ENCODE results near the gene NOL4.
A peak's percentile ranks its signal among the peaks of the same experiment; 100 is the strongest.

The NOL4 gene

DNA sequence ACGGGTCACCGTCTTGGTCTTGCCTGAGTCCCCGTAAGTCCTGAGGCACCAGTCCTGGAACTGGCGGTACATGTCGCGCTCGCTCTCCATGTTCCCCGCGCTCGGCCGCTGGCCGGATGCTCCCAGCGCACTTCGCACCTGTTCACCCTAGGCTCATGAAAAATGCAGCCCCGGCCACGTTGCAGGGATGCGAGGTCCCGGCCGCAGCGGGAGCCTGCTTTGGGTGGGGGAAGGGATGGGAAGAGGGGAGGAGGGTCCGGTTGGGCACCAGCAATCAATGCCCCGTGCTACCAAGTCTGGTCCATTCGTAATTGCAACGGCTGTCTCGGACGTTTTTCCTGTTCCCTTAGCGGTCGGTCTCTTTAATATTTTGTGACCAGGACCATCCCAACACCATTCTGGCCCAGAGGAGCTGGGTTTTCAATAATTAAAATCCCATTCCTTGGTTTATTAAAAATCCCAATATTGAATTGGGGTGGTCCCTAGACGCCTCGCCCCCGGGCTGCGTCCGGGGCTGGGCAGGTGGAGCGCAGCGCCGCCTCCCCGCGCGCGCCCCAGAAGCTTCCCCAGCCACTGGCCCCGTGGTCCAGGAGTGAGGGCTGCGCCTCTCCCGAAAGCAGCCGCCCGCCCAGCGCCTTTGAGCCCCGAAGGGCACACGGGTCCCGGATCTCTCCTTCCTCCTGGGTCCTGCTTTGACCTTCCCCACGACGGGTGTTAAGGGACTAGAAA, 1.4 kb downstream of the NOL4 start:
- H2BK120ac ChIP-seq (ENCODE audit: low read depth, low read length): no peak overlapping the region
- no peak overlapping the region for H2BK15ac ChIP-seq (replicated peaks; ENCODE audit: low read depth)
- peak overlapping the region; percentile 54 for H3K56ac ChIP-seq (ENCODE audit: low read length)
- H3K79me2 ChIP-seq (ENCODE audit: control insufficient read depth, insufficient read depth, low read length): no peaks in the 10 kb centered on the region
- no peak overlapping the region for H3K23ac ChIP-seq (ENCODE audit: low read length)
- peak overlapping the region; percentile 39 for H3K4me3 ChIP-seq (ENCODE audit: low read length)
- H3K9ac ChIP-seq (ENCODE audit: low read length): peak overlapping the region; percentile 30
- H3K4me1 ChIP-seq (ENCODE audit: control insufficient read depth, low read depth, low read length): no peaks in the 10 kb centered on the region
- H3K4ac ChIP-seq (ENCODE audit: low read depth, low read length): no peak overlapping the region
- H2AK5ac ChIP-seq (ENCODE audit: low read length): no peak overlapping the region
- H3K27ac ChIP-seq (ENCODE audit: low read depth, low read length): no peak overlapping the region
- H4K5ac ChIP-seq (ENCODE audit: low read length): no peak overlapping the region
- H4K8ac ChIP-seq (ENCODE audit: low read depth, low read length): no peak overlapping the region
- WGBS (ENCODE audit: extremely low coverage, insufficient coverage, low lambda C conversion rate): no CpG with 5 or more reads among the region's 51 CpGs
- H3K36me3 ChIP-seq (ENCODE audit: control insufficient read depth, insufficient read depth, low read length): no peaks in the 10 kb centered on the region
- DNase-seq: peak; percentile 71
- no peaks in the 10 kb centered on the region for H3K79me1 ChIP-seq (ENCODE audit: low read length)
- H3K18ac ChIP-seq (ENCODE audit: low read length): no peak overlapping the region
- peak overlapping the region; percentile 99 for H3K4me2 ChIP-seq (ENCODE audit: low read length)
- no peak overlapping the region for H2BK5ac ChIP-seq (ENCODE audit: low read length)
- peaks cover 2% of the 10 kb centered on the region for H3K27me3 ChIP-seq (ENCODE audit: insufficient read depth, low read length, poor library complexity)

GRCh38 chr18:34222307-34223163, 2.2 kb downstream of the NOL4 start:
- DNase-seq: peak; percentile 82
- Histone ChIP-seq H3K4me2 (ENCODE audit: low read length) (peak overlapping the region; percentile 99), H3K23ac (ENCODE audit: low read length) (no peak overlapping the region), H3K79me2 (ENCODE audit: control insufficient read depth, insufficient read depth, low read length) (no peaks in the 10 kb centered on the region), H4K5ac (ENCODE audit: low read length) (no peak overlapping the region), H2BK5ac (ENCODE audit: low read length) (no peak overlapping the region), H3K4ac (ENCODE audit: low read depth, low read length) (no peak overlapping the region), H2BK120ac (ENCODE audit: low read depth, low read length) (no peak overlapping the region), H3K18ac (ENCODE audit: low read length) (no peak overlapping the region), H3K9ac (ENCODE audit: low read length) (peak overlapping the region; percentile 65), H3K36me3 (ENCODE audit: control insufficient read depth, insufficient read depth, low read length) (no peaks in the 10 kb centered on the region), H3K4me1 (ENCODE audit: control insufficient read depth, low read depth, low read length) (no peaks in the 10 kb centered on the region), H3K79me1 (ENCODE audit: low read length) (no peaks in the 10 kb centered on the region), H3K56ac (ENCODE audit: low read length) (peak overlapping the region; percentile 83), H4K8ac (ENCODE audit: low read depth, low read length) (no peak overlapping the region), H3K4me3 (ENCODE audit: low read length) (peak overlapping the region; percentile 66), H3K27ac (ENCODE audit: low read depth, low read length) (no peak overlapping the region), H2AK5ac (ENCODE audit: low read length) (no peak overlapping the region), H2BK15ac (replicated peaks; ENCODE audit: low read depth) (no peak overlapping the region), H3K27me3 (ENCODE audit: insufficient read depth, low read length, poor library complexity) (peaks cover 2% of the 10 kb centered on the region)
- no CpG with 5 or more reads among the region's 68 CpGs for WGBS (ENCODE audit: extremely low coverage, insufficient coverage, low lambda C conversion rate)

- Histone ChIP-seq H3K4me3 (ENCODE audit: low read length) (peak overlapping the region; percentile 66), H3K56ac (ENCODE audit: low read length) (peak overlapping the region; percentile 83), H3K27ac (ENCODE audit: low read depth, low read length) (no peak overlapping the region), H3K79me1 (ENCODE audit: low read length) (no peaks in the 10 kb centered on the region), H3K23ac (ENCODE audit: low read length) (no peak overlapping the region), H2BK5ac (ENCODE audit: low read length) (no peak overlapping the region), H2BK120ac (ENCODE audit: low read depth, low read length) (no peak overlapping the region), H4K5ac (ENCODE audit: low read length) (no peak overlapping the region), H2BK15ac (replicated peaks; ENCODE audit: low read depth) (no peak overlapping the region), H3K9ac (ENCODE audit: low read length) (peak overlapping the region; percentile 65), H3K4me1 (ENCODE audit: control insufficient read depth, low read depth, low read length) (no peaks in the 10 kb centered on the region), H3K79me2 (ENCODE audit: control insufficient read depth, insufficient read depth, low read length) (no peaks in the 10 kb centered on the region), H3K18ac (ENCODE audit: low read length) (no peak overlapping the region), H4K8ac (ENCODE audit: low read depth, low read length) (no peak overlapping the region), H3K4me2 (ENCODE audit: low read length) (peak overlapping the region; percentile 99), H3K36me3 (ENCODE audit: control insufficient read depth, insufficient read depth, low read length) (no peaks in the 10 kb centered on the region), H3K27me3 (ENCODE audit: insufficient read depth, low read length, poor library complexity) (peaks cover 2% of the 10 kb centered on the region), H2AK5ac (ENCODE audit: low read length) (no peak overlapping the region), H3K4ac (ENCODE audit: low read depth, low read length) (no peak overlapping the region)
- no peak for DNase-seq
- WGBS (ENCODE audit: extremely low coverage, insufficient coverage, low lambda C conversion rate): no CpG with 5 or more reads among the region's 11 CpGs
These were observed 2.8 kb downstream of the NOL4 start for GRCh38 chr18:34221971-34222306.

DNA sequence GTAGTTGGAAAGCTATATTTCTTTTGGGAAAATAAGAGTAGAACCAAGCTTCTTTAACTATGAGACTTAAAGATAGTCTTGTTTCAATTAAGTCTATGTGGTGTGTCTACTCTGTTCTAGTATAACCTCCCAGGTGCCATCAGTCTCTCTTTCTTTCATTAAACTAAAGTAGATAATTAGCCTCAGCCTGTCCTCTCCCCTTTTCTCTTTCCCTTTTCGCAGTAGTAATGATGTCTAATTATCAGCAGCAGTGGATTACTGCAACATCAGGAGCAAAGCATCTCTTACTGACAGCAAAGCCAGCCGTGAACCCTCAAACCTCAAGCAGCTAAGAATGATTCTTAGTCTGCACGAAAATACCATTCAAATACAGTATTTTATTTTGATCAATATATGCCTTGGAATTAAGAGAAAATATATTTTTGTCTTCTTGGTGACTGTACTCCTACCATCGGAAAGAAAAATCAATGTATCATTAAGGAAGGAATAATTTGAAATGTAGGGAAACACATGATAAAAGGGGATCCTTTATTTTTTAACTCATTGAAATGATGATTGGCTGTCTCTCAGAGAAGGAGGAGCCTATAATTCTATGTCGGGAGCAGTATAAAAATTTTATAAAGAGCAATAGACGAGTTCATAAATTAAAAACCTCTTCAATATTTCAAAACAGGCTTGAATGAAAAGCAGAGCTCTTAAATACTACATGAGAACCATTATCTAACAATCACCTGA, 4.5 kb downstream of the NOL4 start:
- no peak overlapping the region for H2AK5ac ChIP-seq (ENCODE audit: low read length)
- WGBS (ENCODE audit: extremely low coverage, insufficient coverage, low lambda C conversion rate): no CpG with 5 or more reads among the region's 6 CpGs
- no peaks in the 10 kb centered on the region for H3K79me2 ChIP-seq (ENCODE audit: control insufficient read depth, insufficient read depth, low read length)
- H3K4ac ChIP-seq (ENCODE audit: low read depth, low read length): no peak overlapping the region
- H3K4me2 ChIP-seq (ENCODE audit: low read length): no peak overlapping the region
- no peak overlapping the region for H3K56ac ChIP-seq (ENCODE audit: low read length)
- no peak overlapping the region for H3K27ac ChIP-seq (ENCODE audit: low read depth, low read length)
- no peaks in the 10 kb centered on the region for H3K79me1 ChIP-seq (ENCODE audit: low read length)
- no peak overlapping the region for H3K9ac ChIP-seq (ENCODE audit: low read length)
- H3K36me3 ChIP-seq (ENCODE audit: control insufficient read depth, insufficient read depth, low read length): no peaks in the 10 kb centered on the region
- H3K4me3 ChIP-seq (ENCODE audit: low read length): no peak overlapping the region
- no peak for DNase-seq
- H4K8ac ChIP-seq (ENCODE audit: low read depth, low read length): no peak overlapping the region
- no peak overlapping the region for H4K5ac ChIP-seq (ENCODE audit: low read length)
- peaks cover 2% of the 10 kb centered on the region for H3K27me3 ChIP-seq (ENCODE audit: insufficient read depth, low read length, poor library complexity)
- no peak overlapping the region for H2BK15ac ChIP-seq (replicated peaks; ENCODE audit: low read depth)
- H2BK5ac ChIP-seq (ENCODE audit: low read length): no peak overlapping the region
- H3K18ac ChIP-seq (ENCODE audit: low read length): no peak overlapping the region
- no peak overlapping the region for H2BK120ac ChIP-seq (ENCODE audit: low read depth, low read length)
- no peaks in the 10 kb centered on the region for H3K4me1 ChIP-seq (ENCODE audit: control insufficient read depth, low read depth, low read length)
- H3K23ac ChIP-seq (ENCODE audit: low read length): no peak overlapping the region

- no peak overlapping the region for H3K4me3 ChIP-seq (ENCODE audit: low read length)
- H3K4ac ChIP-seq (ENCODE audit: low read depth, low read length): no peak overlapping the region
- no peak overlapping the region for H4K5ac ChIP-seq (ENCODE audit: low read length)
- no CpG with 5 or more reads among the region's 10 CpGs for WGBS (ENCODE audit: extremely low coverage, insufficient coverage, low lambda C conversion rate)
- H2BK15ac ChIP-seq (replicated peaks; ENCODE audit: low read depth): no peak overlapping the region
- no peaks in the 10 kb centered on the region for H3K36me3 ChIP-seq (ENCODE audit: control insufficient read depth, insufficient read depth, low read length)
- no peak overlapping the region for H2BK5ac ChIP-seq (ENCODE audit: low read length)
- H3K79me1 ChIP-seq (ENCODE audit: low read length): no peaks in the 10 kb centered on the region
- H3K4me2 ChIP-seq (ENCODE audit: low read length): no peak overlapping the region
- DNase-seq: no peak
- H2BK120ac ChIP-seq (ENCODE audit: low read depth, low read length): no peak overlapping the region
- no peak overlapping the region for H2AK5ac ChIP-seq (ENCODE audit: low read length)
- no peaks in the 10 kb centered on the region for H3K79me2 ChIP-seq (ENCODE audit: control insufficient read depth, insufficient read depth, low read length)
- H3K18ac ChIP-seq (ENCODE audit: low read length): no peak overlapping the region
- H3K27me3 ChIP-seq (ENCODE audit: insufficient read depth, low read length, poor library complexity): peaks cover 2% of the 10 kb centered on the region
- H4K8ac ChIP-seq (ENCODE audit: low read depth, low read length): no peak overlapping the region
- H3K27ac ChIP-seq (ENCODE audit: low read depth, low read length): no peak overlapping the region
- no peak overlapping the region for H3K9ac ChIP-seq (ENCODE audit: low read length)
- no peak overlapping the region for H3K56ac ChIP-seq (ENCODE audit: low read length)
- H3K23ac ChIP-seq (ENCODE audit: low read length): no peak overlapping the region
- H3K4me1 ChIP-seq (ENCODE audit: control insufficient read depth, low read depth, low read length): no peaks in the 10 kb centered on the region
These were observed 5.1 kb downstream of the NOL4 start for GRCh38 chr18:34219651-34220050.
